ENCODE data around the gene KRTAP5-4. TPM values are rescaled to one million over a fixed set of nuclear protein-coding genes. Genes with fewer than 3 reads are reported as not detected.
"Not testable (repeated sequence)": the region's sequence is repeated elsewhere in the genome, so short reads cannot be mapped to it uniquely, and the experiment has no call there.

Gene KRTAP5-4
- polyA plus RNA-seq (ENCODE audit: insufficient read length in 4 of 4) = not detected

- DNase-seq (ENCODE audit: low read depth in 4 of 4, low spot score in 2 of 4) = no peak
Measured at GRCh38 chr11:1622086-1622485, at the start of gene KRTAP5-4. Gene KRTAP5-4, minus strand, starts transcription at chr11:1622138. Its CDS starts 45 bp downstream, at chr11:1622093.

- no peak for DNase-seq (ENCODE audit: low read depth in 4 of 4, low spot score in 2 of 4)
Measured at GRCh38 chr11:1671658-1672057, 49.7 kb upstream of the KRTAP5-4 start.

- DNase-seq (ENCODE audit: low read depth in 4 of 4, low spot score in 2 of 4) = no peak
Measured at GRCh38 chr11:1670905-1671371, 49.0 kb upstream of the KRTAP5-4 start.

GRCh38 chr11:1670457-1670856, 48.5 kb upstream of the KRTAP5-4 start:
- not testable (repeated sequence) for DNase-seq (ENCODE audit: low read depth in 4 of 4, low spot score in 2 of 4)

- DNase-seq (ENCODE audit: low read depth in 4 of 4, low spot score in 2 of 4) = no peak
Measured at GRCh38 chr11:1669546-1670218, 47.7 kb upstream of the KRTAP5-4 start.

GRCh38 chr11:1668911-1669473, 47.1 kb upstream of the KRTAP5-4 start:
- no peak for DNase-seq (ENCODE audit: low read depth in 4 of 4, low spot score in 2 of 4)

GRCh38 chr11:1667906-1668305, 46.0 kb upstream of the KRTAP5-4 start:
- peak in 3 of 4 donors; percentile 36 to 71 (median 61) for DNase-seq (ENCODE audit: low read depth in 4 of 4, low spot score in 2 of 4)

GRCh38 chr11:1667121-1667850, 45.3 kb upstream of the KRTAP5-4 start:
- DNase-seq (ENCODE audit: low read depth in 4 of 4, low spot score in 2 of 4) = no peak

- DNase-seq (ENCODE audit: low read depth in 4 of 4, low spot score in 2 of 4) = no peak
Measured at GRCh38 chr11:1665313-1665712, 43.4 kb upstream of the KRTAP5-4 start.

- DNase-seq (ENCODE audit: low read depth in 4 of 4, low spot score in 2 of 4) = not testable (repeated sequence)
Measured at GRCh38 chr11:1662699-1663283, 40.9 kb upstream of the KRTAP5-4 start.

GRCh38 chr11:1661454-1662269, 39.7 kb upstream of the KRTAP5-4 start:
- DNase-seq (ENCODE audit: low read depth in 4 of 4, low spot score in 2 of 4) = not testable (repeated sequence)

- DNase-seq (ENCODE audit: low read depth in 4 of 4, low spot score in 2 of 4) = no peak
Measured at GRCh38 chr11:1660111-1660867, 38.4 kb upstream of the KRTAP5-4 start.

- DNase-seq (ENCODE audit: low read depth in 4 of 4, low spot score in 2 of 4) = no peak
Measured at GRCh38 chr11:1659506-1659905, 37.6 kb upstream of the KRTAP5-4 start.

- no peak for DNase-seq (ENCODE audit: low read depth in 4 of 4, low spot score in 2 of 4)
Measured at GRCh38 chr11:1656670-1657069, 34.7 kb upstream of the KRTAP5-4 start.

GRCh38 chr11:1656061-1656441, 34.1 kb upstream of the KRTAP5-4 start:
- DNase-seq (ENCODE audit: low read depth in 4 of 4, low spot score in 2 of 4) = no peak

- DNase-seq (ENCODE audit: low read depth in 4 of 4, low spot score in 2 of 4) = no peak
Measured at GRCh38 chr11:1655168-1656060, 33.5 kb upstream of the KRTAP5-4 start.

- no peak for DNase-seq (ENCODE audit: low read depth in 4 of 4, low spot score in 2 of 4)
Measured at GRCh38 chr11:1654388-1655167, 32.6 kb upstream of the KRTAP5-4 start.

Measured in left renal cortex interstitium (tissue), 4 donors.